SK-N-DZ (cell line): ENCODE results near the gene PCDHGB6. TPM values are rescaled to one million over a fixed set of nuclear protein-coding genes. Genes with fewer than 3 reads are reported as not detected.
"Not testable (repeated sequence)": the region's sequence is repeated elsewhere in the genome, so short reads cannot be mapped to it uniquely, and the experiment has no call there.

Source experiments
- DNase-seq: peaks from one replicate; pipeline ENCODE4 v3.0.0-alpha.2; 2015; ENCODE audit warnings: low spot score
- polyA plus RNA-seq, 2 experiments: library from polyadenylated mRNA; depleted of rRNA; stranded (reverse); fragments of >200 nt; gene quantifications; 2 replicates each; pipeline ENCODE4 v1.2.3, GENCODE V29; 2014

PCDHGB6 gene
- 9.2 and 10.0 TPM in 2 replicates for polyA plus RNA-seq (2014; cell fraction: cytosol; rRNA removed)
- 3.0 and 8.6 TPM in 2 replicates for polyA plus RNA-seq (2014; cell fraction: nucleus; rRNA removed)

GRCh38 chr5:141407790-141408505 is at the start of gene PCDHGB6:
Gene PCDHGB6, plus strand, starts transcription at chr5:141408021. Its CDS starts 182 bp downstream, at chr5:141408203.
- DNase-seq, result peak; percentile 73

DNA sequence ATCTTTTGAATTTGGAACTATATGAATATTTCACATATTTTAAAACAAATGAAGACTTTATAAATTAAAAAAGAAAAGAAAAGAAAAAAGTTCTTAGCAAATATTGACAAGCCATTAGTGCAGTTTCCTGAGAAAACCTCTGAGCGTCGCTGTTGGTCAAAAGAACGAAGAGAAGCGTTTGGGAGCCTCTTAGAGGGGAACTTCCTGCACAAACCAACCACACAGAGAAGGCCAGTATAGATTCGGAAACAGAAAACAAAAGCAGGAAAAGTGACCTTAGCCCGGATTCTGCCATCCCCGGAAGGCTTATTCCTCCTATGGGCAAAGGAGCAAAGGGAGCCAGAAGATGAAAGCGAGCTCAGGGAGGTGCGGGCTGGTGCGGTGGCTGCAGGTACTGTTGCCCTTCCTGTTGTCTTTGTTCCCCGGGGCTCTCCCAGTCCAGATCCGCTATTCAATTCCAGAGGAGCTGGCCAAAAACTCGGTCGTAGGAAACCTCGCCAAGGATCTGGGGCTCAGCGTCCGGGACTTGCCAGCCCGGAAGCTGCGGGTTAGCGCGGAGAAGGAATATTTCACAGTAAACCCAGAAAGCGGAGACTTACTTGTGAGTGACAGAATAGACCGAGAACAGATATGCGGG is 47.9 kb upstream of the PCDHGB6 start, which contains the start of gene PCDHGB2:
Gene PCDHGB2, plus strand, starts transcription at position 205 of the 637 bp plus-strand sequence. Its CDS starts 142 bp downstream, at position 347.
- peak; percentile 11 for DNase-seq

- no peak for DNase-seq
These were observed 47.1 kb upstream of the PCDHGB6 start for GRCh38 chr5:141360685-141361084.

GRCh38 chr5:141362719-141363118 is 45.1 kb upstream of the PCDHGB6 start:
- DNase-seq, result no peak

GRCh38 chr5:141363952-141364660 is 43.7 kb upstream of the PCDHGB6 start, which contains the start of gene PCDHGA5:
Gene PCDHGA5, plus strand, starts transcription at chr5:141364162. Its CDS starts 169 bp downstream, at chr5:141364331.
- DNase-seq, result no peak

DNA sequence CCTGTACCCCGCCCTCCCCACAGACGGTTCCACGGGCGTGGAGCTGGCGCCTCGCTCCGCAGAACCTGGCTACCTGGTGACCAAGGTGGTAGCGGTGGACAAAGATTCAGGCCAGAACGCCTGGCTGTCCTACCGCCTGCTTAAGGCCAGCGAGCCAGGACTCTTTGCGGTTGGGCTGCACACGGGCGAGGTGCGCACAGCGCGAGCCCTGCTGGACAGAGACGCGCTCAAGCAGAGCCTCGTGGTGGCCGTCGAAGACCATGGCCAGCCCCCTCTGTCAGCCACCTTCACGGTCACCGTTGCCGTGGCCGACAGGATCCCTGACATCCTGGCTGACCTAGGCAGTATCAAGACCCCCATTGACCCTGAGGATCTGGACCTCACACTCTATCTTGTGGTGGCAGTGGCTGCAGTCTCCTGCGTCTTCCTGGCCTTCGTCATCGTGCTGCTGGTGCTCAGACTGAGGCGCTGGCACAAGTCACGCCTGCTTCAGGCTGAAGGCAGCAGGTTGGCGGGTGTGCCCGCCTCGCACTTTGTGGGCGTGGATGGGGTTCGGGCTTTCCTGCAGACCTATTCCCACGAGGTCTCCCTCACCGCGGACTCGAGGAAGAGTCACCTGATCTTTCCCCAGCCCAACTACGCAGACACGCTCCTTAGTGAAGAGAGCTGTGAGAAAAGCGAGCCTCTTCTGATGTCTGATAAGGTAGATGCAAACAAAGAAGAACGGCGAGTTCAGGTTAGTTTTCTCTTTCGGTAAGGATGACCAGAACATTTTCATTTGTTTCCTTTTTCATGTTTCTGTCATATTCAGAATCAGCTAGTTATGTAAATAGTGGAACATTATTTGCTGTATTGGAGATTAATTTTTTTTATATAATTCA is 41.6 kb upstream of the PCDHGB6 start:
- DNase-seq, result no peak

DNA sequence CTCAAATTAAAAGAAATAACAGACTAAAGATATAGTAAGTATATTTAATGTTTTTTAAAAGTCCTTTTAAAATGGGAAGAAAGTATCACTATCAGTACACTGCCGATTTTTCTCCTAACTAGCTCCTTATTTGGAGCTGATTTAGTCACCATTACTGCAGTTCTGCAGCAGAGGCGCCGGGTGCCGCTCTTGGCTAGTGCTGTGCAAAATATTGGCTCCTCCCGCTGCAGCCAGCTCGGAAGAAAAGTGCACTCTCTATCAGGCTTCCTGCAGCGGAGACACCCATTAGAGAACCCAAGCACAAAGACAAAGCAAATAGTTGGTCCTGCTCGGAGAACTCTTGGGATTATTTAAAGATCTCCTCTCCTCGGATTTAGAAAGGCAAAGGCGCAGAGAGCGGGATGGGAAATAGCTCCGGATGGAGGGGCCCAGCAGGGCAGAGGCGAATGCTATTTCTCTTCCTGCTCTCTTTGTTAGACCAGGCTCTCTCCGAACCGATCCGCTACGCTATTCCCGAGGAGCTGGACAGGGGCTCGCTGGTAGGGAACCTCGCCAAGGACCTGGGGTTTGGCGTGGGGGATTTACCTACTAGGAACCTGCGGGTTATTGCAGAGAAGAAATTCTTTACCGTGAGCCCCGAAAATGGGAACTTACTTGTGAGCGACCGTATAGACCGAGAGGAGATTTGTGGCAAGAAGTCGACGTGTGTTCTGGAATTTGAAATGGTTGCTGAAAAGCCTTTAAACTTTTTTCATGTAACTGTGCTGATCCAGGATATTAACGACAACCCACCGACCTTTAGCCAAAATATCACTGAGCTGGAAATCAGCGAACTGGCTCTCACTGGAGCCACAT is 37.6 kb upstream of the PCDHGB6 start, which contains the start of gene PCDHGB3:
Gene PCDHGB3, plus strand, starts transcription at position 249 of the 855 bp plus-strand sequence. Its CDS starts 153 bp downstream, at position 402.
- DNase-seq, result no peak

- no peak for DNase-seq
These were observed 36.0 kb upstream of the PCDHGB6 start for GRCh38 chr5:141371572-141372475.

- no peak for DNase-seq
These were observed 34.0 kb upstream of the PCDHGB6 start, which contains the start of gene PCDHGA6 for GRCh38 chr5:141373673-141374317. Gene PCDHGA6, plus strand, starts transcription at chr5:141373891. Its CDS starts 193 bp downstream, at chr5:141374084.

DNA sequence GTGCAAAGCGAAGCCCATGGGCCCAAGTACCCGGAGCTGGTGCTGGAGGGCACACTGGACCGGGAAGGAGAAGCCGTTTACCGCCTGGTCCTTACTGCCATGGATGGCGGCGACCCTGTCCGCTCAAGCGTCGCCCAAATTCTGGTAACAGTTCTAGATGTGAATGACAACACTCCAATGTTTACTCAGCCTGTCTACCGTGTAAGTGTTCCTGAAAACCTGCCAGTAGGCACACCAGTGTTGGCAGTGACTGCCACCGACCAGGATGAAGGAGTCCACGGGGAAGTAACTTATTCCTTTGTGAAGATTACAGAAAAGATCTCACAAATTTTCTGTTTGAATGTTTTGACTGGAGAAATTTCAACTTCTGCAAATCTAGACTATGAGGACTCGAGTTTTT is 33.2 kb upstream of the PCDHGB6 start:
- DNase-seq, result no peak

DNA sequence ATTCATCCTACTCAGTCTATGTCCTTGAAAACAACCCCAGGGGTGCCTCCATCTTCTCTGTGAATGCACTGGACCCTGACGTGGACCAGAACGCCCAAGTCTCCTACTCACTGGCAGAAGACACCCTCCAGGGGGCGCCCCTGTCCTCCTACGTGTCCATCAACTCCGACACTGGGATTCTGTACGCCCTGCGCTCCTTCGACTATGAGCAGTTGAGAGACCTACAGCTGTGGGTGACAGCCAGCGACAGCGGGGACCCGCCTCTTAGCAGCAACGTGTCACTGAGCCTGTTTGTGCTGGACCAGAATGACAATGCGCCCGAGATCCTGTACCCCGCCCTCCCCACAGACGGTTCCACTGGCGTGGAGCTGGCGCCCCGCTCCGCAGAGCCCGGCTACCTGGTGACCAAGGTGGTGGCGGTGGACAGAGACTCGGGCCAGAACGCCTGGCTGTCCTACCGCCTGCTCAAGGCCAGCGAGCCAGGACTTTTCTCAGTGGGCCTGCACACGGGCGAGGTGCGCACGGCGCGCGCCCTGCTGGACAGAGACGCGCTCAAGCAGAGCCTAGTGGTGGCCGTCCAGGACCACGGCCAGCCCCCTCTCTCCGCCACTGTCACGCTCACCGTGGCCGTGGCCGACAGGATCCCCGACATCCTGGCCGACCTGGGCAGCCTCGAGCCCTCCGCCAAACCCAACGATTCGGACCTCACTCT is 32.2 kb upstream of the PCDHGB6 start:
- DNase-seq, result not testable (repeated sequence)

DNA sequence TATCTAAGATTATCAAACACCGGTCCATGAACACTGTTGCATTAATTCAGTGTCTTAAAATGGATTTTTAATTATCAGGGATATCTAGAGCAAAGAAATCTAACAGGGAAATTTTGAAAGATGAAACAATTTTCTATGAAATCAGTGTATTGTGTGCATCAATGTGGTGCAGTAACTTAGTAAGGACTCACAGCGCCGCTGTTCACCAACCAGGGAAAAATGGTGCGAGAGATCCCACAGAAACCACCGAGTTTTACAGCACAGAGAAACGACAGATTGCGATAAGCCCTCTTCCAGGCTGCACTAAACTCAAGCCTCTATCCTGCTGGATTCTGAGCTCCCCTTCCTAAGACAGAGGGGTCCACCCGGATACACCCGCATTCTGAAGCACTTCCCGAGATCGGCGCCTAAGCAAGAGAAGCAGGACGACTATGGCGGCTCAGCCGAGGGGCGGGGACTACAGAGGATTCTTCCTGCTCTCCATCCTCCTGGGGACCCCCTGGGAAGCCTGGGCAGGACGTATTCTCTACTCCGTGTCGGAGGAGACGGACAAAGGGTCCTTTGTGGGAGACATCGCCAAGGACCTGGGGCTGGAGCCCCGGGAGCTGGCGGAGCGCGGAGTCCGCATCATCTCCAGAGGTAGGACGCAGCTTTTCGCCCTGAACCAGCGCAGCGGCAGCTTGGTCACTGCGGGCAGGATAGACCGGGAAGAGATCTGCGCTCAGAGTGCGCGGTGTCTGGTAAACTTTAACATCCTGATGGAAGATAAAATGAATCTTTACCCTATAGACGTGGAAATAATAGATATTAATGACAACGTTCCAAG is 25.1 kb upstream of the PCDHGB6 start, which contains the start of gene PCDHGA7:
Gene PCDHGA7, plus strand, starts transcription at position 274 of the 826 bp plus-strand sequence. Its CDS starts 158 bp downstream, at position 432.
- DNase-seq, result no peak

DNA sequence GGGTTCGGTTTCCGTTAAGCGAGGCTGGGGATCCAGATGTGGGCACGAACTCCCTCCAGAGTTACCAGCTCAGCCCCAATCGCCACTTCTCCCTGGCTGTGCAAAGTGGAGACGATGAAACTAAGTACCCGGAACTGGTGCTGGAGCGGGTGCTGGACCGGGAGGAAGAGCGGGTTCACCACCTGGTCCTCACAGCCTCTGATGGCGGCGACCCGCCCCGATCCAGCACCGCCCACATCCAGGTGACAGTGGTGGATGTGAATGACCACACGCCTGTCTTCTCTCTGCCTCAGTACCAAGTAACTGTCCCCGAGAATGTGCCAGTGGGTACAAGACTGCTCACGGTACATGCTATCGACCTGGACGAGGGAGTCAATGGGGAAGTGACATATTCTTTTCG is 24.5 kb upstream of the PCDHGB6 start:
- no peak for DNase-seq

DNA sequence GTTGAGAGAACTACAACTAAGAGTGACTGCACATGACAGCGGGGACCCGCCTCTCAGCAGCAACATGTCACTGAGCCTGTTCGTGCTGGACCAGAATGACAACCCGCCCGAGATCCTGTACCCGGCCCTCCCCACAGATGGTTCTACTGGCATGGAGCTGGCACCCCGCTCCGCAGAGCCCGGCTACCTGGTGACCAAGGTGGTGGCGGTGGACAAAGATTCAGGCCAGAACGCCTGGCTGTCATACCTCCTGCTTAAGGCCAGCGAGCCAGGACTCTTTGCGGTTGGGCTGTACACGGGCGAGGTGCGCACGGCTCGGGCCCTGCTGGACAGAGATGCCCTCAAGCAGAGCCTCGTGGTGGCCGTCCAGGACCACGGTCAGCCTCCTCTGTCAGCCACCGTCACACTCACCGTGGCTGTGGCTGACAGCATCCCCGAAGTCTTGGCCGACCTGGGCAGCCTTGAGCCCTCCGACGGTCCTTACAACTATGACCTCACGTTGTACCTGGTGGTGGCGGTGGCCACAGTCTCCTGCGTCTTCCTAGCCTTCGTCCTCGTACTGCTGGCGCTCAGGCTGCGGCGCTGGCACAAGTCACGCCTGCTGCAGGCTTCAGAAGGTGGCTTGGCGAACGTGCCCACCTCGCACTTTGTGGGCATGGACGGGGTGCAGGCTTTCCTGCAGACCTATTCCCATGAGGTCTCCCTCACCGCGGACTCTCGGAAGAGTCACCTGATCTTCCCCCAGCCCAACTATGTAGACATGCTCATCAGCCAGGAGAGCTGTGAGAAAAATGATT is 23.2 kb upstream of the PCDHGB6 start:
- no peak for DNase-seq

DNA sequence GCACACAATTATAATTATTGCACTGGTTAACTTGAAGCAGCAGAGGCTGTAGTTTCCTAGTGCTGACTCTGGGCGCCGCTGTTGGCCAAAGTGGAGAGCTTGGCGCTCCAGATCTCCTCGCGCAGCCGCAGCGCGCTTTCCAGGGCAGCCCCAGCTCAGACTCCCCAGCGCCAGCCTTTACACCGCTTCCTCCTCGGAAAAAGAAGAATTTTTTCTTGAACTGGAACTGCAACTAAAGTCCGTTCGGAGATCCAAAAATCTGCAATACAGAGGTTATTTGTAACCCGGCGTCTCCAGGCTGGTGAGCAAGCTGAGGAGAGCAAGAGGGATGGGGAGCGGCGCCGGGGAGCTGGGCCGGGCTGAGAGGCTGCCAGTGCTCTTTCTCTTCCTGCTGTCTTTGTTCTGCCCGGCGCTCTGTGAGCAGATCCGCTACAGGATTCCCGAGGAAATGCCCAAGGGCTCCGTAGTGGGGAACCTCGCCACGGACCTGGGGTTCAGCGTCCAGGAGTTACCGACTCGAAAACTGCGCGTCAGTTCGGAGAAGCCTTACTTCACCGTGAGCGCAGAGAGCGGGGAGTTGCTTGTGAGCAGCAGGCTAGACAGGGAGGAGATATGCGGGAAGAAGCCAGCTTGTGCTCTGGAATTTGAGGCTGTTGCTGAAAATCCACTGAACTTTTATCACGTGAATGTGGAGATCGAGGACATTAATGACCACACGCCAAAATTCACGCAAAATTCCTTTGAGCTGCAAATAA is 20.1 kb upstream of the PCDHGB6 start, which contains the start of gene PCDHGB4:
Gene PCDHGB4, plus strand, starts transcription at position 142 of the 755 bp plus-strand sequence. Its CDS starts 187 bp downstream, at position 329.
- DNase-seq, result not testable (repeated sequence)
